Uterus (tissue), 4 donors: ENCODE data around the gene CC2D1A. TPM values are rescaled to one million over a fixed set of nuclear protein-coding genes. Genes with fewer than 3 reads are reported as not detected.

Experiments used
- DNase-seq, 2 donors: peaks; one replicate each; pipeline ENCODE4 v3.0.0-alpha.2; 2019 to 2020
- H3K27ac ChIP-seq, 2 donors: fragments of 200-600 bp; sonication (generic); 1 replicate in 1 of 2; 2 replicates in 1 of 2; pipeline ENCODE4 v1.5.1; 2016 to 2018
- H3K27me3 ChIP-seq, 2 donors: fragments of 200-600 bp; sonication (generic); one replicate each; pipeline ENCODE4 v1.5.1; 2018 to 2019; ENCODE audit warnings: control low read depth in 1 of 2
- H3K36me3 ChIP-seq, 2 donors: fragments of 200-600 bp; sonication (generic); one replicate each; pipeline ENCODE4 v1.5.1; 2019; ENCODE audit warnings: control low read depth in 1 of 2
- H3K4me1 ChIP-seq, 2 donors: fragments of 200-600 bp; sonication (generic); one replicate each; pipeline ENCODE4 v1.5.1; 2018 to 2019; ENCODE audit warnings: control low read depth in 1 of 2
- H3K4me3 ChIP-seq, 2 donors: fragments of 200-600 bp; sonication (generic); 1 replicate in 1 of 2; 2 replicates in 1 of 2; pipeline ENCODE4 v1.5.1; 2018 to 2019; ENCODE audit warnings: mild to moderate bottlenecking in 1 of 2
- H3K9me3 ChIP-seq, 2 donors: fragments of 200-600 bp; sonication (generic); one replicate each; pipeline ENCODE4 v1.5.1; 2019; ENCODE audit warnings: control low read depth in 1 of 2
- CTCF ChIP-seq, 4 experiments: fragments of 200-600 bp in 2 of 4; fragments of 450-650 bp in 2 of 4; sonication (generic) in 2 of 4; IDR thresholded peaks; one replicate each; pipeline ENCODE4 v1.5.1; 2016 to 2019; ENCODE audit warnings: antibody characterized with exemption in 4 of 4, mild to moderate bottlenecking in 2 of 4, moderate library complexity in 1 of 4
- POLR2A ChIP-seq, 2 donors: fragments of 450-650 bp; IDR thresholded peaks; one replicate each; pipeline ENCODE4 v1.6.1; 2016; ENCODE audit warnings: antibody characterized with exemption in 2 of 2, mild to moderate bottlenecking in 1 of 2, moderate library complexity in 1 of 2
- intact Hi-C: fragments of 100-400 bp; cut with DNase I; formaldehyde crosslinking; loops from one replicate; pipeline ENCODE4 v1.15.1; 2023; ENCODE audit warnings: low total_unique reads
- total RNA-seq, 4 donors: library from RNA; depleted of rRNA in 3 of 4; stranded (reverse); fragments of >200 nt in 3 of 4; gene quantifications; one replicate each; pipeline versions ENCODE4 v1.1.0 to v1.2.4, GENCODE V29; 2014 to 2023
- donor health status: DM: yes; HTN: yes; CAD: no.

CC2D1A gene
- total RNA-seq, 4 donors from 2014 or later: 3.2 to 44.4 (median 13.2) TPM

GRCh38 chr19:13954185-13954584 lies 48.2 kb downstream of the CC2D1A start:
- Histone ChIP-seq H3K27ac (no peak overlapping the region), H3K4me3 (no peak overlapping the region), H3K27me3 (no peaks in the 10 kb centered on the region), H3K36me3 (no peaks in the 10 kb centered on the region), H3K9me3 (no peaks in the 10 kb centered on the region), H3K4me1 (peaks cover 0 to 3% of the 10 kb centered on the region in 2 donors)
- TF ChIP-seq CTCF (IDR thresholded peaks at IDR 0.05) (no peak), POLR2A (IDR thresholded peaks at IDR 0.05) (no peak)
- DNase-seq: no peak
- intact Hi-C loops: no loop called here

GRCh38 chr19:13955662-13956364 lies 49.8 kb downstream of the CC2D1A start:
- DNase-seq: no peak
- H3K4me1 ChIP-seq: peaks cover 0 to 3% of the 10 kb centered on the region in 2 donors
- no peak for TF ChIP-seq CTCF (IDR thresholded peaks at IDR 0.05)
- TF ChIP-seq POLR2A (IDR thresholded peaks at IDR 0.05): no peak
- no peaks in the 10 kb centered on the region for H3K9me3 ChIP-seq
- intact Hi-C loops: no loop called here
- H3K36me3 ChIP-seq: no peaks in the 10 kb centered on the region
- no peak overlapping the region for H3K27ac ChIP-seq
- no peak overlapping the region for H3K4me3 ChIP-seq
- H3K27me3 ChIP-seq: no peaks in the 10 kb centered on the region

GRCh38 chr19:13956365-13956744 lies 50.4 kb downstream of the CC2D1A start:
- Histone ChIP-seq H3K27me3 (no peaks in the 10 kb centered on the region), H3K4me1 (peaks cover 0 to 3% of the 10 kb centered on the region in 2 donors), H3K27ac (no peak overlapping the region), H3K4me3 (no peak overlapping the region), H3K9me3 (no peaks in the 10 kb centered on the region), H3K36me3 (no peaks in the 10 kb centered on the region)
- DNase-seq: no peak
- intact Hi-C loops: no loop called here
- TF ChIP-seq CTCF (IDR thresholded peaks at IDR 0.05) (no peak), POLR2A (IDR thresholded peaks at IDR 0.05) (no peak)

- H3K4me1 ChIP-seq: peaks cover 0 to 3% of the 10 kb centered on the region in 2 donors
- intact Hi-C loops: no loop called here
- H3K36me3 ChIP-seq: no peaks in the 10 kb centered on the region
- no peak overlapping the region for H3K27ac ChIP-seq
- no peak for DNase-seq
- H3K9me3 ChIP-seq: no peaks in the 10 kb centered on the region
- TF ChIP-seq CTCF (IDR thresholded peaks at IDR 0.05) (no peak), POLR2A (IDR thresholded peaks at IDR 0.05) (no peak)
- no peaks in the 10 kb centered on the region for H3K27me3 ChIP-seq
- H3K4me3 ChIP-seq: no peak overlapping the region
Measured at GRCh38 chr19:13957051-13957450, 51.0 kb downstream of the CC2D1A start.

- H3K36me3 ChIP-seq: no peaks in the 10 kb centered on the region
- H3K9me3 ChIP-seq: no peaks in the 10 kb centered on the region
Measured at GRCh38 chr19:13958043-13958442, 52.0 kb downstream of the CC2D1A start.

More at GRCh38 chr19:13958043-13958442, 52.0 kb downstream of the CC2D1A start:
- Histone ChIP-seq H3K4me1 (peaks cover 0 to 7% of the 10 kb centered on the region in 2 donors), H3K27me3 (no peaks in the 10 kb centered on the region), H3K4me3 (no peak overlapping the region), H3K27ac (no peak overlapping the region)
- no peak for DNase-seq
- TF ChIP-seq CTCF (IDR thresholded peaks at IDR 0.05) (no peak), POLR2A (IDR thresholded peaks at IDR 0.05) (no peak)
- intact Hi-C loops: no loop called here
